ENCODE results near the gene HIC1.

- TF ChIP-seq EZH2 (IDR thresholded peaks at IDR 0.05; ENCODE audit: borderline replicate concordance): no peak
- TF ChIP-seq EZH2phosphoT487 (IDR thresholded peaks at IDR 0.05; ENCODE audit: low read depth, severe bottlenecking, unreplicated experiment): no peak
Measured at GRCh38 chr17:2051933-2052559, 2.9 kb upstream of the HIC1 start.
